ENCODE measurements around the gene BICRAL.
A peak's percentile ranks its signal among the peaks of the same experiment; 100 is the strongest.
"Not testable (repeated sequence)": the region's sequence is repeated elsewhere in the genome, so short reads cannot be mapped to it uniquely, and the experiment has no call there.

BICRAL gene, protein sequence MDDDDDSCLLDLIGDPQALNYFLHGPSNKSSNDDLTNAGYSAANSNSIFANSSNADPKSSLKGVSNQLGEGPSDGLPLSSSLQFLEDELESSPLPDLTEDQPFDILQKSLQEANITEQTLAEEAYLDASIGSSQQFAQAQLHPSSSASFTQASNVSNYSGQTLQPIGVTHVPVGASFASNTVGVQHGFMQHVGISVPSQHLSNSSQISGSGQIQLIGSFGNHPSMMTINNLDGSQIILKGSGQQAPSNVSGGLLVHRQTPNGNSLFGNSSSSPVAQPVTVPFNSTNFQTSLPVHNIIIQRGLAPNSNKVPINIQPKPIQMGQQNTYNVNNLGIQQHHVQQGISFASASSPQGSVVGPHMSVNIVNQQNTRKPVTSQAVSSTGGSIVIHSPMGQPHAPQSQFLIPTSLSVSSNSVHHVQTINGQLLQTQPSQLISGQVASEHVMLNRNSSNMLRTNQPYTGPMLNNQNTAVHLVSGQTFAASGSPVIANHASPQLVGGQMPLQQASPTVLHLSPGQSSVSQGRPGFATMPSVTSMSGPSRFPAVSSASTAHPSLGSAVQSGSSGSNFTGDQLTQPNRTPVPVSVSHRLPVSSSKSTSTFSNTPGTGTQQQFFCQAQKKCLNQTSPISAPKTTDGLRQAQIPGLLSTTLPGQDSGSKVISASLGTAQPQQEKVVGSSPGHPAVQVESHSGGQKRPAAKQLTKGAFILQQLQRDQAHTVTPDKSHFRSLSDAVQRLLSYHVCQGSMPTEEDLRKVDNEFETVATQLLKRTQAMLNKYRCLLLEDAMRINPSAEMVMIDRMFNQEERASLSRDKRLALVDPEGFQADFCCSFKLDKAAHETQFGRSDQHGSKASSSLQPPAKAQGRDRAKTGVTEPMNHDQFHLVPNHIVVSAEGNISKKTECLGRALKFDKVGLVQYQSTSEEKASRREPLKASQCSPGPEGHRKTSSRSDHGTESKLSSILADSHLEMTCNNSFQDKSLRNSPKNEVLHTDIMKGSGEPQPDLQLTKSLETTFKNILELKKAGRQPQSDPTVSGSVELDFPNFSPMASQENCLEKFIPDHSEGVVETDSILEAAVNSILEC

GRCh38 chr6:42781796-42782688 is at the start of gene BICRAL:
Gene BICRAL (plus strand): TSS chr6:42782052. CDS start chr6:42822023, 39,971 bp downstream.
- peak; percentile 75 to 79 for DNase-seq

DNA sequence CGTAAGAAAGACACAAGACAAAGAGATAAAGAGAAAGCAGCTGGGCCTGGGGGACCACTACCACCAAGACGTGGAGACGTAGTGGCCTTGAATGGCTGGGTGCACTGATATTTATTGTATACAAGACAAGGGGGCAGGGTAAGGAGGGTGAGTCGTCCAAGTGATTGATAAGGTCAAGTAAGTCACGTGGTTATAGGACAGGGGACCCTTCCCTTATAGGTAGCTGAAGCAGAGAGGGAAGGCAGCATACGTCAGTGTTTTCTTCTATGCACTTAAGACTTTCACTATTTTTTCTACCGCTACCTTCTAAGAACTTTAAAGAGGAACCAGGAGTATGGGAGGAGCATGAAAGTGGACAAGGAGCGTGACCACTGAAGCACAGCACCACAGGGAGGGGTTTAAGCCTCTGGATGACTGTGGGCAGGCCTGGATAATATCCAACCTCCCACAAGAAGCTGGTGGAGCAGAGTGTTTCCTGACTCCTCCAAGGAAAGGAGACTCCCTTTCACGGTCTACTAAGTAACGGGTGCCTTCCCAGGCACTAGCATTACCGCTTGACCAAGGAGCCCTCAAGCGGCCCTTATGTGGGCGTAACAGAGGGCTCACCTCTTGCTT is 47.9 kb upstream of the BICRAL start:
- DNase-seq, result not testable (repeated sequence)

DNA sequence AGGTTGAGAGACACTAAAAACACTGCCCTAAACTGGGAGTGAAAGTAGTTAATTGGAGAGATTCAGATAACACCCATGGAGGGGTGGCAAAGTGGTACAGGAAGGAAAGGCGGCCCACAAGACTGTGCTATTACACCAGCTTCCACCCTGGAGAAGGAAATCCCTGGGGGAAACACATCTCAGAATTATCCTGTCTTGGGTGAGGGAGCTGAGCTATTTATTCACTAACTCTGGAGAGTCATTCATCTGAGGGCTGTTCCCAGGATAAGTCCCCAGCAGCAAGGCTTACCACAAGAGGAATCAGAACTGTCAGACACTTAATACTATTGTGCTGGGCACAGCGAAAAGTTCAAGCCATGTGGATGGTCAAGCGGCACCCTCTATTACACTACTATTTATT is 45.9 kb upstream of the BICRAL start:
- no peak for DNase-seq

GRCh38 chr6:42740725-42741124 is 41.1 kb upstream of the BICRAL start:
- no peak for DNase-seq

GRCh38 chr6:42742116-42742894 is 39.5 kb upstream of the BICRAL start:
- DNase-seq, result peak; percentile 89 to 90

GRCh38 chr6:42744351-42744893 is 37.4 kb upstream of the BICRAL start:
- DNase-seq, result no peak

DNA sequence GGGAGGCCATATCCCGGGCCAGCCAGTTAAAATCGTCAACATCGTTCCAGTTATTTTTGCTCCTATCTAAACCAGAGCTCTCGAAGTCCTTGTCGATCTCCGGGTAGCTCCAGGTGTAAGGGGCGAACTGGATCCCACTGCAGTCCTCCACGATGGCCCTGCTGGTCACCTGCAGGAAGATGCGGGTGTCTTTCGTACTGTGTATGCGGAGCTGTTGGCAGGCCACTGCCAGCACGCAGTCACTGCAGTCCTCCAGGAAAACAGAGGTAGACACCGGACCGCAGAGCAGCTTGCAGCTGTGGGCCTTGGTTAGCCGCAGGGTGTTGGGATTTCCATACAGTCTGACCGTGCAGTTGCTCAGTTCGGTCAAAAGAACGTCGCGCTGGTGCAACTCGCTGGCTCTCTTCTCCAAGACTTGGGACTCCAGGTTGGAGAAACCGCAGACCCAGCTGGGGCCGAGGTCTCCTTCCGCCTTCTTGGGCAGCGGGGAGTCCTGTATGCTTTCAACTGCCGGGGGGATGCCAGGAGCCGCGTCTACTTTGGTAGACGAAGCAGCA is 36.7 kb upstream of the BICRAL start:
- DNase-seq, result no peak

GRCh38 chr6:42745640-42746462 is 36.0 kb upstream of the BICRAL start, which contains the start of gene TBCC:
Gene TBCC (minus strand): TSS chr6:42746103. CDS start chr6:42746073, 30 bp downstream.
- peak; percentile 96 to 97 for DNase-seq

GRCh38 chr6:42746463-42747391 is 35.1 kb upstream of the BICRAL start:
- DNase-seq, result peak; percentile 83 to 92

- DNase-seq, result no peak
These were observed 33.5 kb upstream of the BICRAL start for GRCh38 chr6:42748203-42748898.

DNA sequence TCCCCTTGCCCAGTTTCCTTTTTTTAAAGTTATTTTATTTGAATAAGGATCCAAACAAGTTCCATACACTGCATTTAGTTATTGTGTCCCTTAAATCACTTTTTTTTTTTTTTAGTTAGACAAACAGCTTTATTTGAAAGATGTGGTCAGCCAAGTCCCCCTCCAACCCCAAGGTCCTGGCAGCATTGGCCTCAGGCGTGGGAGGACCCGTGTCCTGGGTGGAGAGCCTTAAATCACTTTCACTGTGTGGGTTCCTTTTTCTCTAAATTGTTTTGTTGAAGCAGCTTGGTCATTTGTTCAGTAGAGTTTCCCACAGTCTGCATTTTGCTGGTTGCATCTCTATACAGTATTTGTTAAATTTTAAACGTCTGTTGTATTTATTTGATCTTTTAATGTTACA is 30.8 kb upstream of the BICRAL start:
- no peak for DNase-seq

DNA sequence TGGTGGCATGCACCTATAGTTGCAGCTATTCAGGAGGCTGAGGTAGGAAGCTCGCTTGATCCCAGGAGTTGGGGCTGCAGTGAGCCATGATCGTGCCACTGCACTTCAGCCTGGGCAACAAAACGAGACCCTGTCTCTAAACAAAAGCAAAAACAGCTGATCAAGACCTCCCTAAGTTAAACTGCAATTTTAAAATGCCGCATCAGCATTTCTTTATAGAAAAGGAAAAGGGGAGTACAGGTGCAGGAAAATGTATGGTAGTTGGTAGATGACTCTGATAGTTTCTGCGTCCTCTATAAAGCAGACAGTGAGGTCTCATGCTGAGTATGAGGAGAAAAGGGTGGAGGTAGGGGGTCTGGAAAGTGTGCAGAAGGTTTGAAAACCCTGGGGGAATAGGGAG is 27.1 kb upstream of the BICRAL start:
- no peak for DNase-seq

GRCh38 chr6:42756722-42757121 is 25.1 kb upstream of the BICRAL start:
- no peak for DNase-seq

DNA sequence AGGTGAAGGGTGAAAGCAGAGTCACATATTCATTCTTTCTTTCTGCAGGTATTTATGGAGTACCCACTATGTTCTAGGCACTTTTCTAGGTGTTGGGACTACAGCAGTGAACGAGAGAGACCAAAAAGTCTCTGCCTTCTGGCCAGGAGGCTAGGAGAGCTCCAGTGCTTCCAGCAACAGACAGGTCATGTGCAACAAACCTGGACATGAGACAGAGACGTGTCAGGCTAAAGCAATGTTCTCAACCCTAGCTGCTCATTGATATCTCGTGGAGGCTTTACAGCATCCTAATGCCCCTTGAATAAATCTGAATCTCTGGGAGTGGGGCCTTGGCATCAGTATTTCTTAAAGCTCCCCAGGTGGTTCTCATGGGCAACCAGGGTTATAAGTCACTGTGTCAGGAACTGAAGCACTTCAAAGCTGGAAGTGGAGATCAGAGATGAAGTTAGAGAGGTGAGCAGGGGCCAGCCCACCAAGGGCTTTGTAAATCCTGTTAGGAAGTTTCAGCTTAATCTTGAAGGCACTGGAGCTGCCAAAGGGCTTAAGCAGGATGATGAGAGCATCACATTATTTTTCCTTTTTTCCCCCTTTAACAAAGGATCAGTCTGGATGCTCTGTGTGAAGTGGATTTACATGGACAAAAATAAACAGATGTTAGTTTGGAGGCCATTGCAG is 23.0 kb upstream of the BICRAL start:
- DNase-seq, result no peak

- DNase-seq, result no peak
These were observed 20.4 kb upstream of the BICRAL start for GRCh38 chr6:42761287-42762067.

- DNase-seq, result no peak
These were observed 19.4 kb upstream of the BICRAL start for GRCh38 chr6:42762426-42762859.
